PC-9 (cell line): ENCODE measurements around the gene MAP1S. TPM values are rescaled to one million over a fixed set of nuclear protein-coding genes. Genes with fewer than 3 reads are reported as not detected.

ENCODE experiments used
- BruUV-seq: library from RNA; stranded (reverse); fragments of 400-500 nt; replicated peaks from 2 replicates; lab custom pipeline; 2021; lab: Mats Ljungman, UMichigan
- CTCF ChIA-PET: fragments of 300-600 bp; sonication (Branson Sonifier 250); formaldehyde crosslinking; loops from one replicate; lab custom pipeline; 2022; ENCODE audit warnings: antibody characterized with exemption; lab: Charles Lee
- POLR2A ChIA-PET: fragments of 300-600 bp; sonication (Branson Sonifier 250); formaldehyde crosslinking; loops from one replicate; lab custom pipeline; 2022; ENCODE audit warnings: antibody characterized with exemption; ENCODE audit not compliant: unreplicated experiment; lab: Charles Lee
- DNase-seq, 2 experiments: peaks; one replicate each; pipeline versions ENCODE4 v3.0.0 to v3.0.0-alpha.2; 2015 to 2022; ENCODE audit warnings: mixed read lengths in 1 of 2
- H2AFZ ChIP-seq: fragments of 200-600 bp; sonication (generic); 2 replicates; pipeline ENCODE4 v1.8.1; 2017; ENCODE audit warnings: antibody characterized with exemption
- H3F3A ChIP-seq: fragments of 200-600 bp; sonication (generic); 2 replicates; pipeline ENCODE4 v1.8.1; 2017; ENCODE audit warnings: antibody characterized with exemption, mild to moderate bottlenecking, low read depth; ENCODE audit not compliant: insufficient read depth
- H3K27ac ChIP-seq: fragments of 200-600 bp; sonication (generic); 2 replicates; pipeline ENCODE4 v1.6.1; 2016; ENCODE audit warnings: mixed run types
- H3K27me3 ChIP-seq: fragments of 200-600 bp; sonication (generic); 2 replicates; pipeline ENCODE4 v1.6.1; 2016; ENCODE audit warnings: low read depth, mixed run types; ENCODE audit not compliant: insufficient read depth
- H3K36me3 ChIP-seq: fragments of 200-600 bp; sonication (generic); 2 replicates; pipeline ENCODE4 v1.6.1; 2016; ENCODE audit warnings: low read depth, mixed run types
- H3K4me1 ChIP-seq: fragments of 200-600 bp; sonication (generic); replicated peaks from 2 replicates; pipeline ENCODE4 v1.6.1; 2016; ENCODE audit warnings: mixed run types; ENCODE audit not compliant: insufficient read depth
- H3K4me2 ChIP-seq: fragments of 200-600 bp; sonication (generic); 2 replicates; pipeline ENCODE4 v1.6.1; 2017; ENCODE audit warnings: mixed run types
- H3K4me3 ChIP-seq: fragments of 200-600 bp; sonication (generic); 2 replicates; pipeline ENCODE4 v1.6.1; 2016; ENCODE audit warnings: mixed run types
- H3K79me2 ChIP-seq: fragments of 200-600 bp; sonication (generic); 2 replicates; pipeline ENCODE4 v1.6.1; 2017; ENCODE audit warnings: low read depth, mixed run types
- H3K9me2 ChIP-seq: fragments of 200-600 bp; sonication (generic); 2 replicates; pipeline ENCODE4 v1.8.1; 2017; ENCODE audit warnings: mild to moderate bottlenecking; ENCODE audit not compliant: insufficient read depth
- H3K9me3 ChIP-seq: fragments of 200-600 bp; sonication (generic); 2 replicates; pipeline ENCODE4 v1.8.1; 2016; ENCODE audit warnings: low read depth; ENCODE audit not compliant: insufficient read depth
- H4K20me1 ChIP-seq: fragments of 200-600 bp; sonication (generic); 2 replicates; pipeline ENCODE4 v1.8.1; 2017; ENCODE audit not compliant: insufficient read depth
- CTCF ChIP-seq: fragments of 200-600 bp; sonication (generic); conservative IDR thresholded peaks from 2 replicates; pipeline ENCODE4 v1.6.1; 2017; ENCODE audit warnings: mixed run types, antibody characterized with exemption, mild to moderate bottlenecking, moderate library complexity
- EZH2 ChIP-seq: fragments of 200-600 bp; sonication (generic); IDR thresholded peaks from 2 replicates; pipeline ENCODE4 v1.8.0; 2017; ENCODE audit warnings: antibody characterized with exemption, low read depth
- intact Hi-C: fragments of 100-400 bp; cut with micrococcal nuclease; formaldehyde crosslinking; loops from one replicate; pipeline ENCODE4 v1.10.0; 2022; ENCODE audit not compliant: unreplicated experiment
- total RNA-seq: library from RNA; stranded (reverse); gene quantifications from 2 replicates; pipeline ENCODE4 v1.2.3, GENCODE V29; 2021

MAP1S gene
- total RNA-seq, 1 experiment from 2014 or later: 86.9 TPM

GRCh38 chr19:17726136-17726741 lies 7.0 kb downstream of the MAP1S start:
- Histone ChIP-seq H3K4me1 (peaks cover 3% of the 10 kb centered on the region), H3F3A (peaks cover 7% of the 10 kb centered on the region; the same call in 1 of the 2 replicates), H3K27me3 (no peaks in the 10 kb centered on the region), H3K9me2 (no peaks in the 10 kb centered on the region), H3K4me2 (no peak overlapping the region), H3K27ac (no peak overlapping the region), H3K4me3 (no peak overlapping the region), H3K36me3 (peaks cover 14% of the 10 kb centered on the region; the same call in 1 of the 2 replicates), H2AFZ (no peak overlapping the region), H3K79me2 (peaks cover 30% of the 10 kb centered on the region), H4K20me1 (peaks cover 77% of the 10 kb centered on the region), H3K9me3 (no peaks in the 10 kb centered on the region)
- BruUV-seq: no TSS peak
- CTCF ChIA-PET: interaction anchor here (0.6 kb wide), 1 partner anchor 231 kb away, joined by 3 read pairs; no protein-coding TSS in a partner anchor
- POLR2A ChIA-PET: no interaction called here
- TF ChIP-seq EZH2 (no peak), CTCF (no peak)
- DNase-seq: no peak
- intact Hi-C loops: no loop called here

GRCh38 chr19:17726964-17727773 lies 7.9 kb downstream of the MAP1S start:
- peaks cover 30% of the 10 kb centered on the region for H3K79me2 ChIP-seq
- H3K9me3 ChIP-seq: no peaks in the 10 kb centered on the region
- no TSS peak for BruUV-seq
- peaks cover 2% of the 10 kb centered on the region; the same call in 1 of the 2 replicates for H3F3A ChIP-seq
- no peak overlapping the region for H3K27ac ChIP-seq
- CTCF ChIA-PET: no interaction called here
- no peaks in the 10 kb centered on the region for H3K9me2 ChIP-seq
- no peak overlapping the region for H3K4me3 ChIP-seq
- no peaks in the 10 kb centered on the region for H3K4me1 ChIP-seq
- peaks cover 19% of the 10 kb centered on the region; the same call in 1 of the 2 replicates for H3K36me3 ChIP-seq
- POLR2A ChIA-PET: no interaction called here
- H3K27me3 ChIP-seq: no peaks in the 10 kb centered on the region
- intact Hi-C loops: no loop called here
- TF ChIP-seq EZH2: no peak
- TF ChIP-seq CTCF: no peak
- H3K4me2 ChIP-seq: no peak overlapping the region
- H4K20me1 ChIP-seq: peaks cover 77% of the 10 kb centered on the region
- DNase-seq: no peak
- no peak overlapping the region for H2AFZ ChIP-seq

GRCh38 chr19:17727843-17728242 lies 8.6 kb downstream of the MAP1S start:
- H4K20me1 ChIP-seq: peaks cover 77% of the 10 kb centered on the region
- peaks cover 24% of the 10 kb centered on the region for H3K79me2 ChIP-seq
- BruUV-seq: no TSS peak
- no peak for DNase-seq
- H3F3A ChIP-seq: no peaks in the 10 kb centered on the region; the same call in 1 of the 2 replicates
- no peak overlapping the region for H3K27ac ChIP-seq
- ChIA-PET POLR2A (no interaction called here), CTCF (no interaction called here)
- intact Hi-C loops: no loop called here
- no peak overlapping the region for H3K4me3 ChIP-seq
- H3K9me3 ChIP-seq: no peaks in the 10 kb centered on the region
- H3K4me1 ChIP-seq: no peaks in the 10 kb centered on the region
- no peaks in the 10 kb centered on the region for H3K27me3 ChIP-seq
- no peak overlapping the region for H3K4me2 ChIP-seq
- TF ChIP-seq CTCF (no peak), EZH2 (no peak)
- H3K36me3 ChIP-seq: peaks cover 22% of the 10 kb centered on the region; the same call in 1 of the 2 replicates
- no peaks in the 10 kb centered on the region for H3K9me2 ChIP-seq
- H2AFZ ChIP-seq: no peak overlapping the region
